Endothelial cell of umbilical vein (primary cell): ENCODE results near the gene FAM83D. TPM values are rescaled to one million over a fixed set of nuclear protein-coding genes. Genes with fewer than 3 reads are reported as not detected.

Experiments used
- BruUV-seq: library from RNA; stranded (reverse); fragments of 400-500 nt; replicated peaks from 2 replicates; lab custom pipeline; 2021; lab: Mats Ljungman, UMichigan
- CTCF ChIA-PET: fragments of 300-600, 350-600 bp; sonication (Branson Sonifier 250); formaldehyde crosslinking; loops from one replicate; lab custom pipeline; 2021; ENCODE audit warnings: antibody characterized with exemption, inconsistent platforms; lab: Charles Lee
- POLR2A ChIA-PET: fragments of 300-600, 350-600 bp; sonication (Branson Sonifier 250); formaldehyde crosslinking; loops from one replicate; lab custom pipeline; 2021; ENCODE audit warnings: antibody characterized with exemption, inconsistent platforms; lab: Charles Lee
- DNase-seq: peaks from one replicate; pipeline ENCODE4 v3.0.0-alpha.2; 2011; ENCODE audit warnings: low read depth, low spot score
- FAIRE-seq: peaks from 2 replicates; lab custom pipeline; 2011; peaks lifted over from hg19 to GRCh38; lab: Jason Lieb, UNC
- H2AFZ ChIP-seq: 2 replicates; pipeline ENCODE4 v1.6.0; 2012; ENCODE audit warnings: low read depth, low read length, control low read depth, inconsistent platforms
- H3K27ac ChIP-seq: 2 replicates; pipeline ENCODE4 v1.5.1; 2011; ENCODE audit warnings: low read depth, mild to moderate bottlenecking, control low read depth, low read length, moderate library complexity; ENCODE audit not compliant: insufficient read depth
- H3K27me3 ChIP-seq, 2 experiments: 2 replicates each; pipeline versions ENCODE4 v1.6.0 to v1.6.1; 2011; ENCODE audit warnings: low read length in 2 of 2, mixed read lengths in 1 of 2; ENCODE audit not compliant: control insufficient read depth in 2 of 2, insufficient read depth in 2 of 2
- H3K36me3 ChIP-seq, 2 experiments: 2 replicates in 1 of 2; 3 replicates in 1 of 2; pipeline ENCODE4 v1.5.1; 2011; ENCODE audit warnings: low read length in 2 of 2, mild to moderate bottlenecking in 1 of 2, moderate library complexity in 1 of 2; ENCODE audit not compliant: control insufficient read depth in 2 of 2, insufficient read depth in 2 of 2; ENCODE audit errors: extremely low read depth in 1 of 2
- H3K4me1 ChIP-seq: 3 replicates; pipeline ENCODE4 v1.5.1; 2011; ENCODE audit warnings: mild to moderate bottlenecking, low read length; ENCODE audit not compliant: control insufficient read depth, insufficient read depth; ENCODE audit errors: extremely low read depth
- H3K4me2 ChIP-seq: 2 replicates; pipeline ENCODE4 v1.6.1; 2011; ENCODE audit warnings: low read length, control low read depth, mixed read lengths; ENCODE audit not compliant: insufficient read depth
- H3K4me3 ChIP-seq, 3 experiments: fragments of 200-600 bp in 1 of 3; sonication (generic), shearing (Covaris generic) in 1 of 3; replicated peaks in 1 of 3; 2 replicates each; pipeline ENCODE4 v1.5.1; 2011 to 2016; ENCODE audit warnings: control low read depth in 3 of 3, low read length in 3 of 3, mild to moderate bottlenecking in 2 of 3, inconsistent platforms in 1 of 3, low read depth in 1 of 3, moderate library complexity in 1 of 3; ENCODE audit not compliant: insufficient read depth in 1 of 3
- H3K79me2 ChIP-seq: 2 replicates; pipeline ENCODE4 v1.6.0; 2012; ENCODE audit warnings: low read length, inconsistent platforms; ENCODE audit not compliant: control insufficient read depth, insufficient read depth
- H3K9ac ChIP-seq: replicated peaks from 2 replicates; pipeline ENCODE3; 2011; ENCODE audit warnings: low read length, control low read depth; ENCODE audit not compliant: insufficient read depth; ENCODE audit errors: extremely low read depth
- H3K9me1 ChIP-seq: replicated peaks from 3 replicates; pipeline ENCODE4 v1.6.0; 2011; ENCODE audit warnings: mild to moderate bottlenecking, low read length; ENCODE audit not compliant: control insufficient read depth, insufficient read depth; ENCODE audit errors: extremely low read depth
- H3K9me3 ChIP-seq: replicated peaks from 2 replicates; pipeline ENCODE4 v1.5.1; 2012; ENCODE audit warnings: low read length, inconsistent platforms; ENCODE audit not compliant: control insufficient read depth, insufficient read depth
- H4K20me1 ChIP-seq: replicated peaks from 2 replicates; pipeline ENCODE3; 2011; ENCODE audit warnings: mild to moderate bottlenecking, low read length; ENCODE audit not compliant: control insufficient read depth, insufficient read depth; ENCODE audit errors: extremely low read depth
- EZH2 ChIP-seq: IDR thresholded peaks from 2 replicates; pipeline ENCODE4 v1.6.1; 2012; ENCODE audit warnings: borderline replicate concordance, low read depth, mild to moderate bottlenecking, moderate library complexity, low read length, inconsistent platforms; ENCODE audit not compliant: severe bottlenecking
- FOS ChIP-seq: IDR thresholded peaks from 2 replicates; pipeline ENCODE4 v1.6.1; 2011; ENCODE audit warnings: mild to moderate bottlenecking, low read length, moderate library complexity, borderline replicate concordance; ENCODE audit not compliant: insufficient read depth
- GATA2 ChIP-seq: IDR thresholded peaks from 2 replicates; pipeline ENCODE4 v1.7.0; 2011; ENCODE audit warnings: low read depth, mild to moderate bottlenecking, moderate library complexity, mixed read lengths, low read length; ENCODE audit not compliant: insufficient read length, insufficient read depth
- JUN ChIP-seq: IDR thresholded peaks from 2 replicates; pipeline ENCODE4 v1.6.1; 2011; ENCODE audit warnings: borderline replicate concordance, low read depth; ENCODE audit not compliant: insufficient read length, insufficient read depth
- MYC ChIP-seq: IDR thresholded peaks from one replicate; pipeline ENCODE4 v1.6.1; 2011; ENCODE audit warnings: mild to moderate bottlenecking, low read depth, low read length
- POLR2A ChIP-seq: IDR thresholded peaks from 2 replicates; pipeline ENCODE4 v1.6.1; 2012; ENCODE audit warnings: low read depth, mild to moderate bottlenecking, control low read depth, low read length
- POLR2AphosphoS5 ChIP-seq: IDR thresholded peaks from 2 replicates; pipeline ENCODE4 v1.6.1; 2012; ENCODE audit warnings: low read depth, mild to moderate bottlenecking, control low read depth, low read length, moderate library complexity; ENCODE audit not compliant: insufficient read depth
- dilution Hi-C: fragments of 300-500 bp; cut with MboI; formaldehyde crosslinking; loops from one replicate; pipeline ENCODE4 v1.15.0; 2019; ENCODE audit warnings: low sequenced_read_pairs; ENCODE audit not compliant: extremely low pct_ligation_motif_present
- intact Hi-C: fragments of 100-400 bp; cut with micrococcal nuclease; formaldehyde crosslinking; loops from one replicate; pipeline ENCODE4 v1.10.0; 2022
- polyA plus RNA-seq, 4 experiments: library from polyadenylated mRNA; depleted of rRNA in 3 of 4; stranded (reverse) in 3 of 4; unstranded in 1 of 4; fragments of >200 nt; gene quantifications; 2 replicates each; pipeline versions ENCODE4 v1.2.1 to v1.2.3, GENCODE V29; 2011 to 2012; ENCODE audit warnings: missing spikeins in 1 of 4
- total RNA-seq: library from RNA; stranded (reverse); gene quantifications from 2 replicates; pipeline ENCODE4 v1.2.3, GENCODE V29; 2021
- TF ChIP-seq, protein P1 (sequence below), 2 donors: IDR thresholded peaks; 1 replicate in 1 of 2; 2 replicates in 1 of 2; pipeline ENCODE4 v1.5.1; 2011; ENCODE audit warnings: low read length in 2 of 2, mild to moderate bottlenecking in 2 of 2, moderate library complexity in 2 of 2, control low read depth in 1 of 2, inconsistent platforms in 1 of 2, low read depth in 1 of 2; ENCODE audit not compliant: insufficient read depth in 1 of 2; ENCODE audit errors: extremely low read depth in 1 of 2
- TF ChIP-seq, protein P2 (sequence below): IDR thresholded peaks from 2 replicates; pipeline ENCODE4 v1.6.1; 2011; ENCODE audit not compliant: insufficient read depth, insufficient read length

Gene FAM83D
- total and polyA plus RNA-seq, 2 donors (not counting 3 experiments of a cell fraction or from before 2014, with no cell fraction given): 41.0 to 46.0 TPM

DNA sequence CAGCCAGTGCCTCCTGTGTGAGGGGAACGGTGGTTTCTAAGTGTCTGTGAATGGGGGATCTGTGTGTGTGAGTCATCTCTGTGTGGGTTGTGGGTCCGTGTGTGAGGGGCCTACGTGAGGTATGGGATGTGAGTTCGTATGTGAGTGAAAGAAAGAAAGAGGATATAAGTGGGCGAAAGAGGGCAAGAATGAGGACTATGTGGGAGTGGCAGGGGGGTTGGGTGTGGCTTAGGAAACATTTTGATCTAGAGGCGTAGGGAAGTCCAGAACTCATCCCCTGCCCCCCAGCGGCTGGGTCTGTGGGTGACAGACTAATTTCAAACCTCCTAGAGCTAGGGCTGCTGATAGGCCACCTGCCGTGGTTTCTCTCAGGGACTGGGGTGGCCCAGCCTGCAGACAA is 71.4 kb downstream of the FAM83D start:
- no peaks in the 10 kb centered on the region for H3K4me1 ChIP-seq
- no peaks in the 10 kb centered on the region for H3K79me2 ChIP-seq
- H3K9me1 ChIP-seq: no peaks in the 10 kb centered on the region
- BruUV-seq: no TSS peak
- ChIA-PET POLR2A (no interaction called here), CTCF (interaction anchor here (0.6 kb wide), 1 partner anchor 18 kb away, joined by 3 read pairs; no protein-coding TSS in a partner anchor)
- dilution Hi-C loops (no loop called here), intact Hi-C loops (no loop called here)
- H3K9me3 ChIP-seq: no peaks in the 10 kb centered on the region
- DNase-seq: no peak
- no peaks in the 10 kb centered on the region for H4K20me1 ChIP-seq
- H3K36me3 ChIP-seq: peaks cover 5 to 6% of the 10 kb centered on the region in 2 experiments
- no peak overlapping the region for H3K4me3 ChIP-seq
- no peaks in the 10 kb centered on the region for H3K27me3 ChIP-seq
- TF ChIP-seq MYC (no peak), POLR2A (no peak), POLR2AphosphoS5 (no peak), FOS (no peak), GATA2 (no peak), JUN (no peak), EZH2 (no peak)
- TF ChIP-seq, protein P1, sequence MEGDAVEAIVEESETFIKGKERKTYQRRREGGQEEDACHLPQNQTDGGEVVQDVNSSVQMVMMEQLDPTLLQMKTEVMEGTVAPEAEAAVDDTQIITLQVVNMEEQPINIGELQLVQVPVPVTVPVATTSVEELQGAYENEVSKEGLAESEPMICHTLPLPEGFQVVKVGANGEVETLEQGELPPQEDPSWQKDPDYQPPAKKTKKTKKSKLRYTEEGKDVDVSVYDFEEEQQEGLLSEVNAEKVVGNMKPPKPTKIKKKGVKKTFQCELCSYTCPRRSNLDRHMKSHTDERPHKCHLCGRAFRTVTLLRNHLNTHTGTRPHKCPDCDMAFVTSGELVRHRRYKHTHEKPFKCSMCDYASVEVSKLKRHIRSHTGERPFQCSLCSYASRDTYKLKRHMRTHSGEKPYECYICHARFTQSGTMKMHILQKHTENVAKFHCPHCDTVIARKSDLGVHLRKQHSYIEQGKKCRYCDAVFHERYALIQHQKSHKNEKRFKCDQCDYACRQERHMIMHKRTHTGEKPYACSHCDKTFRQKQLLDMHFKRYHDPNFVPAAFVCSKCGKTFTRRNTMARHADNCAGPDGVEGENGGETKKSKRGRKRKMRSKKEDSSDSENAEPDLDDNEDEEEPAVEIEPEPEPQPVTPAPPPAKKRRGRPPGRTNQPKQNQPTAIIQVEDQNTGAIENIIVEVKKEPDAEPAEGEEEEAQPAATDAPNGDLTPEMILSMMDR (IDR thresholded peaks at IDR 0.05; ENCODE audit: extremely low read depth in 1 of 2, insufficient read depth in 1 of 2, low read depth in 1 of 2, low read length in 2 of 2): no peak
- TF ChIP-seq, protein P2, sequence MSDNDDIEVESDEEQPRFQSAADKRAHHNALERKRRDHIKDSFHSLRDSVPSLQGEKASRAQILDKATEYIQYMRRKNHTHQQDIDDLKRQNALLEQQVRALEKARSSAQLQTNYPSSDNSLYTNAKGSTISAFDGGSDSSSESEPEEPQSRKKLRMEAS: no peak
- no peak overlapping the region for H3K9ac ChIP-seq
- H3K4me2 ChIP-seq: no peak overlapping the region
- H3K27ac ChIP-seq: no peak overlapping the region
- no peak overlapping the region for H2AFZ ChIP-seq
- no peak for FAIRE-seq
